GM12891 (cell line): ENCODE data around the gene BICC1.

ENCODE experiments used
- PAX5 ChIP-seq: IDR thresholded peaks from 2 replicates; pipeline ENCODE4 v1.6.1; 2011; ENCODE audit warnings: low read length, moderate library complexity, mild to moderate bottlenecking; ENCODE audit not compliant: insufficient read depth, severe bottlenecking
- POLR2A ChIP-seq: IDR thresholded peaks from 2 replicates; pipeline ENCODE4 v1.6.1; 2011; ENCODE audit warnings: low read depth, low read length, control low read depth
- POLR2AphosphoS5 ChIP-seq: IDR thresholded peaks from 2 replicates; pipeline ENCODE4 v1.6.1; 2011; ENCODE audit warnings: low read depth, low read length, control low read depth
- POU2F2 ChIP-seq: IDR thresholded peaks from 2 replicates; pipeline ENCODE4 v1.6.1; 2011; ENCODE audit warnings: low read depth, mild to moderate bottlenecking, control low read depth, low read length, moderate library complexity
- SPI1 ChIP-seq: IDR thresholded peaks from 2 replicates; pipeline ENCODE4 v1.6.1; 2011; ENCODE audit warnings: low read depth, low read length, control low read depth
- TAF1 ChIP-seq: IDR thresholded peaks from 2 replicates; pipeline ENCODE4 v1.6.1; 2011; ENCODE audit warnings: low read depth, low read length, control low read depth

DNA sequence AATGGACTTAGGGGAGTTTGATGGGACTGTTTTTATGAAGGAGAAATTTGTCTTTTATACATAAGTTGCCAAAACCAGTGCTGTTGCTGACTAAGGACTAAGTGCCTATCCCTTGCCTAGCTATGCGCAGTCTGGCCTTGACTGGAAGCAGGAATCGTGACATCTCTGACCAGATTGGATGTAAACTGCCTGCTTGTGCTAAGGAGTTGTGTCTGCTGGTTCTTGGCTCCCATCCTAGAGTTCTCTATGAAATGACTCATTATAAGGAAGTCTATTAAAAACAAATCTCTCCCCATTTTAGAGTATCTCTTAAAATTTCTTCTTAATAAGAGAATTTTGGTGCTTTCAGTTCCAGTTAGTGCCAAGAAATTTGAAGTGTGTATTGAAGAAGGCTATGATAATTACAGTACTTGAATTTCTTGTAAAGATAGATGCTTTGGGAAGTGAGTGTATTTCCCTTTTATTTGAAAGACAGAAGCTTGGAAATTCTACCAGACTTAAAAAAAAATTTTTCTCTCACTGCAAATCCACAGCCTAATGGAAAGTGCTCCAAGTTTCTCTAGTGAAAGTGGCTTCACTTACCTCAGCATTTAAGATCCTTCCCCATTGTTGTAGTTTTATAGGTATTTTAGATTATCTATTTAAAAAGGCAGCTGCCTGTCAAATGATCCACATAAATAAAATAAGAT is 77.6 kb downstream of the BICC1 start:
- no peak for TF ChIP-seq POLR2AphosphoS5
- TF ChIP-seq POLR2A: no peak
- TF ChIP-seq TAF1: no peak
- no peak for TF ChIP-seq SPI1
- no peak for TF ChIP-seq POU2F2
- no peak for TF ChIP-seq PAX5
